Activated T-cell treated with anti-CD3 and anti-CD28 coated beads for 1 hour (primary cell): Measurements from ENCODE around the gene E2F6.

Experiments used
- DNase-seq: peaks from one replicate; pipeline ENCODE4 v3.0.0-alpha.2; 2020; ENCODE audit warnings: low read depth

E2F6 gene

DNA sequence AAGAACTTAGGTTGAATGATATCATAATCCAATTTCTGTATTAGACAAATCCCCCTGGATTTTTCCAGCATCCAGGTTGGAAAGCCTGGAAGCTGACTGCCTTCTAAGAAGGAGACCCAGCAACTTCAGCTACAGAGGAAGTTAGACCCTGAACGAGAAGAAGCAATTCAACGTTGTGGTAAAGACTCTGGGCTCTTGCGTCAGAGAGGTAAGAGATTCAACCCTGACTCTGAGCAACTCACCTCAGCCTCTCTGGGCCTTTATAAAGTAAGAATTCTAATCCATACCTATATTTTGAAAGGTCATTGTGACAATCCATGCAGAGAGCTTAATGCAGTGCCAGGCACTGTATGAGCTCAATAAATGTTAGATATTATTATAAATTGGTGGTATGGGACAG lies 9.7 kb downstream of the E2F6 start:
- DNase-seq, result no peak

DNA sequence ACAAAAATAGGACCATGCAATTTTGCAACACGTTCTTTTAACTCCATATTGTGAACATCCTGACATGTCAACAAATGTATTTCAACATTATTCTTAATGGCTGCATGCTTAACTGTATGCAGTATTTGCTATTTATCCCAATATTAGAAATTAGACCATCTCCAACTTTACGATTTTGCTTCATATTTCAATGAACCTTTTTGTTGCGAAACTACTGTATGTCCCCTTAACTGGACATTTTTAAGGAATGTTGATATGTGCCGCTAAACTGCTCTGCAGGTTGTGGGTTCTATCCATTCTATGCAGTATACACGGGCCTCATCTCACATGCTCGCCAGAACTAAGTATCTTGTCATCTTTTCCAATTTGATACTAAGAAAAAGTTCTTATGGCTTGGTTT lies 11.1 kb downstream of the E2F6 start:
- DNase-seq, result no peak

DNA sequence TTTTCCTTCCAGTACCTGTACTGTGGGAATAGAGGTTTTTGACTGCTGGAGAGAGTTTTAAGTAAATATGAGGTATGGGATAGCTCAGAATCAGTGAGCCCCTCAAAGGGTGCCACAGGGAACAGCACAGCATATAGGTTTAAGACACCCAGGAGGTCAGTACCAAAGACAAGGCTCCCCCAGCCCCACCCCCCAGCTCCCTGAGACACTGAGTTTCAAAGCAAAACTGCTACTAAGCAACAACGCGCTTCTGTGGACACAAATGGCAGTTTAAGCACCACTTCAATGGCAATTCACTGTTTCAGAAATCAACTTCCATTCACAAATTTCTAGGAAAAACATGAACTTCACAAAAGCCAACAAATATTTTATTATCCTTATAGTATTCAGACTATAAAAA lies 15.2 kb downstream of the E2F6 start:
- no peak for DNase-seq

DNA sequence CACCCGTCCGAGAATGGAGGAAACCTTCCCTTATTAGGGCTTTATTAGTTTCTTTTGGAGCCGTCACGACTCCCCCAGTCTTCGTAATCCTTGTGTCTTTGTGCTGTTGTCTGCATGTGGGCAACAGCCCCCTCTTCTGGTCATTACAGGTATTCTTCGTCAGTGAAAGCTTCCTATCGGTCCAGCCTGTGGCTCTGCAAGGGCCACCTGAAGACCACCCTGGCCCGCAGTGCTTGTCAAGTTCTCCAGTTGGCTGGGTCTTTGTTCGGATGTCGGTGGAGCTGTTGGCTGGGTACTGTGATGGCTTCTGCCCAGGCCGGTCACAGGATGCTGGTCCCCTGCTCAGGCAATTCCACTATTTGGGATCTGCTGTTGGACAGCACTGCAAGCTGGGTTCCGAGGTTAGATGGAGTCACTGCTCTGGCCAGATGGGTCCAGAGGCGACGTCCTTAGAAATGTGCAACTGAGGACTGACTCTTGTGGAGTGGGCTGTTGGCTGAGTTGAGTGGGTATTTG lies 19.2 kb downstream of the E2F6 start:
- peak; percentile 27 for DNase-seq

DNA sequence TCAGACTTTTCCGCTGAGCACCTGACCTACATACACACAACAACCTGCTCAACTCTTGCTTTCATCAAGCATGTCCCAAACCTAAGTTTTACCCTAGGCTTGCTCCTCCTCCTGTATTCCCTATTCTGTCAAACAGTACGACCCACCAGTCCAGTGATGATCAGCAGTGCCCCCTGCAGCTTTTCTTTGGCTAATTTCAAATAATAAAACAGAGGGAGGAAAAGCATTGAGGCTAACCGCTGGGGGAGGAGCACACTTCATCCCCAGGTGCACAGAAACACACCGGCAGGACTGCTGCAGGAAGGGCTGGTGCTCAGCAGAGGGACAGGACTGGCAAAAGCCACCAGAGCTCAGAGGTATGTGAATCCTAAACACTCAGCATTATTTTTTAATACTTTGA lies 21.2 kb downstream of the E2F6 start:
- DNase-seq, result no peak

DNA sequence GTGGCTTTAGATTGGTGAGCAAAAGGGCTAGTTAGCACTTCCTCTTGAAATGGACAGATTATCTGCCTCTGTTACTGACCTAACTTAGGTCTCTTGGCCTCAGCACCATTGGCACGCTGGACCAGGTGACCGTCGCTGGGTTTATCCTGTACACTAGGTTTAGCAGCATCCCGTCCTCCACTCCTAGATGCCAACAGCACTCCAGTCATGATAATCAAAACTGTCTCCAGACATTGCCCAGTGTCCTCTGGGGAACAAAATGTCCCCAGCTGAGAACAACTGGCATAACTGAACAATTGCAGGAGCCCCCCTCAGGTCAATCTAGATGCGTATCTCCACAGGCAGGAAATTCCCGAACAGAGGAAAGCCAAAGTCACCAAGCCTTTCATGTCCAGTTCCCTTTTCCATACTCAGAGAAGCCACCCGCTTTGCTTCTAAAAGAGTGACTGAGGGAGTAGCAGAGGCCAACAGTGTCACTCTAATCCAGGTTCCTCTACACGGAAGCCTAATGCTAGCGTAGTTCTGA lies 27.3 kb downstream of the E2F6 start:
- no peak for DNase-seq

DNA sequence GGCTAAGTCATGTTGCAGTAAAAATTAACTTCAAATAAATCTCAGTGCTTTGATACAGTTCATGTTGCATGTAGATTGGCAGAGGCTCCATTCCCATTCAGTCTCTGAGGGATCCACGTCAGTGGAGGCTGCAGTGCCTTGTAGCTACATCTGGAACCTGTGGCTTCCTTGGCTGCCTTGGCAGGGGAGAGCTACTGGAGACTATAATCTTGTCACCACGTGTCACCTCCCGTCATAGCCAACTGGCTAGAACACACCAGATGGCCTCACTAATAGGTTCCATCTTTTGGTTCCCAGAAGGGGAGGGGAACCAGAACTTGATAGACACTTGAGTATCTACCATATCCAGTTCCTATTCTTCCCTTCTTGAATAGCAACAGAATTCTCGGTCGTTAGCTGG lies 28.4 kb downstream of the E2F6 start:
- DNase-seq, result no peak

DNA sequence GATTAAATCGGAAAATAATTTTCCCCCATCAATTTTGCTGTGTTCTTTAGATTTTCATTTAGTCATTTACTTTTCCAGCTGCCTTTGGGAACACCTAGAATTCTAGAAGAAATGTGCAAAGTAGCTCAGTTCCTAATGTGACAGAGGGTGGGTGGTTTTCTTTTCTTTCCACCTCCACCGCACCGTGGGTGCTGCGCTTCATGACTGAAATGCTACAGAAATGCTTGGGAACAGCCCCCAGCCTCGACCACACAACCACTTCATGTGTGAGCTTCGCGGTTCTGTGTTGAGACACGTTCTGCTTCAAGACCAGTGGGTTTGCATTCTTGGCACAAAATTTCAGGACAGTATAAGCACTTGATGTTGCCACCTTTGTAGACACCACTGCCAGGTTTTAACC lies 30.9 kb downstream of the E2F6 start:
- no peak for DNase-seq

DNA sequence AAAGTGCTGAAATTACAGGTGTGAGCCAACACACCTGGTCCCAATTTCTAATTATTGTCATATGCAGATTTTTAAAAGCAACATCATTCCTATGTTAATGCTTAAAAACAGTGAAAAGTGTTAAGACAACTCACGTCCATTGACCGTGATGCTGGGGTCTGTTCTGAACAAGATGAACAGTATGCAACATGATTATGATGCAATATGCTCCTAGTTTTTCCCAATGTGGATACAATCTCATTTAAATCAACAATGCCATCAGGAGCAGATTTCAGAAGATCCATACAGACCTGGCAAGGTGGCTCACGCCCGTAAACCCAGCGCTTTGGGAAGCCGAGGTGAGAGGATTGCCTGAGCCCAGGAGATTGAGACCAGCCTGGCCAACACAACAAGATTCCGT lies 31.5 kb downstream of the E2F6 start:
- no peak for DNase-seq

DNA sequence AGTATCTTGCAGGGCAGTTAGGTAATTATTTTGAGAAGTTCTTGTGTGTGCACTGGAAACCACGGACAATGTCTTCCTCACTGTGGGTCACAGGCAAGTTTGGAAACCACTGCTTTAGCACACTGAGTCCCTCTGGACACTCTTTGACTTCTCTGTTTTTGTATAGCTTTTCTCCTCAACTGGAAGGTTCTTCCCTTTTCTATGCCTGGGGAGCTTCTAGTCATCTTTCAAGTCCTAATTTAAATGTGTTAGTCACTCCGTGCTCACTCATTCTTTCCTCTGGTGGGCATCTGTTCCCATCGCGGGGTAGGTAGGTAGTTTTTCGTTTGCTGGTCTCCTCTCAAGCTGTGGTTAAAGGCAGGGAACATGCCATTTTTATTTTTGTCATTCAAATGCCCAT lies 32.1 kb downstream of the E2F6 start:
- DNase-seq, result no peak

DNA sequence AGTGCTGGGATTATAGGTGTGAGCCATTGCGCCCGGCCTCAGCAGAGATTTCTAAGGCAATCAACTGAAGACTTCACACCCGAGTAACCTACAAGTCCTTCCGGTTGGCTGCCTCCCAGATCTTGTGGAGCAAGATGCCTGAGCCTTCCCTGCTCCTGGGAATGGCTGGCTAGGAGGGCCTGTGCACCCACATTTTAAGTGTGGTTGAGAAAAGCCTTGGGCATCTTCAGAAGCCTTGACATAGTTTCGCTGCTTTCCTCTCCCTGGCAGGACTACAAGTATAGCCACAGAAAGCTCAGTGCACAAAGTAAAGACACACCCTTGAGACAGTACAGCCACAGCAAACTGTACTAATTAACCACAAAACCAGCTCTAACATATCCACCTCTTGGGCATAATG lies 35.2 kb downstream of the E2F6 start:
- DNase-seq, result no peak

DNA sequence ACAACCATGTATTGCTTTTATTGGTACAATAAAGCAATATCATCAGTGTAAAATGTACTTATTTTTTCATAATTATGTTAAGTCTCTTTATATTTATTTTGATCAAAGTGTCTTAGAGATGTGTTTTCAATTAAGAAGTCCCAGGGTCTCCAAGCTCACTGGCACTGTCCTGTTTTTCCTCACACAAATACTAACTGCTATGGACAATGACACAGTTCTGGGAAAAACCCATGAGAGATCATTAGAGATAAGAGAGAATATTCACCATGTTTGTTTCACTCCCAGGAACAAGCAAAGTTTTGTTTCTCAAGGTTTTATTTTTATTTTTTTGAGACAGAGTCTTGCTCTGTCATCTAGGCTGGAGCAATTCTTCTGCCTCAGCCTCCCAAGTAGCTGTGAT lies 38.7 kb downstream of the E2F6 start:
- DNase-seq, result no peak

DNA sequence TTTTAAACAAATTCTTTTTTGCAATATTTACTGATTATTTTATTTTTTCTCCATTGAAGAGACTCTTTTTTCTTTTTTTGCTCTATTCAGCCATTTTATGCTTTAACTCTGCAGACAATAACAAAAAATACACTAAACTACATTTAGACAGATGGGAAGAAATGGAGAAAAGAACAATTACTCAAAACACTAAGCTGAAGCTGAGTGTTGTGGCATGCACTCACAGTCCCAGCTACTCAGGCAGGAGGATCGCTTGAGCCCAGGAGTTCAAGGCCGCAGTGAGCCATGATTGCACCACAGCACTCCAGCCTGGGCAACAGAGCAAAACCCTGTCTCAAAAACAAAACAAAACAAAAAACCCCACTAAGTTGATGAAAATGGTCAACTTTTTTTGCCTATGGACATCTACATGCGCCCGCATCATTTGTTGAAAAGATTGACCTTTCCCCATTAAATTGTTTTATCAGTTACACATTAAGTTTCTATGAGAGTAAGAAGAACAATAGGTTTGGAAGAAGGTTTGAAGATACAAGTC lies 43.0 kb downstream of the E2F6 start:
- no peak for DNase-seq

DNA sequence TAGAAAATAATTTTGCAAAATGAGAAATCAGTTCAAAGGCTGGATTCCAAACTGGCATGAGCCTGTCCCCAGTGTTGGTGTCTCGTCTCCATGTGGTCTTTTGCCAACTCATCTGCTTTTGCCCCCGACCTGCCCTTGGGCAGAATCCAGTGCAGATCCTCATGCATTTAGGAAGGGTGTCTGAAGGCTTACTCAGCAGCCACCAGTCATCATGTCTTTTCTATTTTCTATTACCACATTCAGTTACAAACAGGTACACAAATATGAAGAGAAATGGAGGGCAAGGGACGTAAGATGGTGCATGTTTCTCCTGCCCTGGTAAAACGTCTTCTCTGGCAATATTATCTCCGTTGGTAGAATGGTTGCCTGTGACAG lies 43.5 kb downstream of the E2F6 start:
- no peak for DNase-seq

DNA sequence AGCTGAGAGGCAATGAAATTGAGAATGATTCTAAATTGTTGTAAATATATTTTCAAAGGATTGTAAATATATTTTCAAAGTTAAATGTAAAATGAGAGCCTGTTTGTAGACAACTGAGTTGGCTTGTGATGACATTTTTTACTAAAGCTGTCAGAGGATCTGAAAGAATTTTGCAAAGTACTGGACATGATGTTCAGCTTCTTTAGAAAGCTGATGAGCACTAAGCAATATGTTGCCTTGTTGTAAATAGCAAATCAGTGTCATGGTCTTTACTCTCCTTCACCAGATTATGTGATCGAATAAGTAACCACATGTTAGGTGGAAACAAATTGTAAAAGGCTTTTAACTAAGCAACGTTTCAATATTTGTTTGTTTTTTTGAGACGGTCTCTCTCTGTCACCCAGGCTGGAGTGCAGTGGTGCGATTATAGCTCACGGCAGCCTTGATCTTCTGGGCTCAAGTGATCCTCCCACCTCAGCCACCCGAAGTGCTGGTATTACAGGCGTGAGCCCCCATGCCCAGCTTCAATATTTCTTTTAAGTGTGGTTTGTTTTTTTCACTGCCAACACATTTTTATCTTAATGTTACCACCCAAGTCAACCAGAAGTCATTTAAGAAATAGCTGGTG lies 44.0 kb downstream of the E2F6 start:
- DNase-seq, result no peak

DNA sequence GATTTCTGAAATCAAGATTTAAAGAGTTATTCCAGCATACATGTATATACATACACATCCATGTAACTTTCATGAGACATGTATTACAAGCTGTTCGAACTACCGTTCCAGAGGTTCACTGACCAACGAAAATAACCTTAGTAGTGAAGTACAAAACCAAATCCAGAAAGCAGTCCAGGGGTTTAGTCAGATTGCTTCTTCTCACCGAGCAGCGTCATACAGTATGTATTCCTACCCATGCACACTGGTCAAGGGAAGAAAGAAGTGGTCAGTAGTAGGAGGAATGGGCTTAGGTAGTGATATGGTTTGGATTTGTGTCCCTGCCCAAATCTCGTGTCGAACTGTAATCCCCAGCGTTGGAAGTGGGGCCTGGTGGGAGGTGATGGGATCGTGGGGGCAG lies 45.3 kb downstream of the E2F6 start:
- no peak for DNase-seq

DNA sequence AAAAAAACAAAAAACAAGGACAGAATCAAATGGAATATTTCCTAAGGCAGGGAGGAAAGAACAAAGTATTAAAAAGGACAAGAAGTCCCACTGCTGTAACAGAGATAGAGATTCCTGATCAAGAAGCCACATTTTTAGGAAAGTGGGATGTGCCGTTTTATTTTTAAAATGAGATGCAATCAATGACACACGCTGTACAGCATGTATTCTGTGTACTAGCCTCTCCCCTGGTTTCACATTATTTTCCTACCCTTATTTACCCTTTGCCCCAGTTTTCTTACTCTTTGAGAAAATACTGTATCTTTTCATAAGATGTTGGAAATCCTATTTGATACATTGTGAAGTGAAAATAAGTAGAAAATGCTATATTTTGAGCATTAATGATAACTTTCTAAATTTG lies 45.8 kb downstream of the E2F6 start:
- DNase-seq, result no peak

DNA sequence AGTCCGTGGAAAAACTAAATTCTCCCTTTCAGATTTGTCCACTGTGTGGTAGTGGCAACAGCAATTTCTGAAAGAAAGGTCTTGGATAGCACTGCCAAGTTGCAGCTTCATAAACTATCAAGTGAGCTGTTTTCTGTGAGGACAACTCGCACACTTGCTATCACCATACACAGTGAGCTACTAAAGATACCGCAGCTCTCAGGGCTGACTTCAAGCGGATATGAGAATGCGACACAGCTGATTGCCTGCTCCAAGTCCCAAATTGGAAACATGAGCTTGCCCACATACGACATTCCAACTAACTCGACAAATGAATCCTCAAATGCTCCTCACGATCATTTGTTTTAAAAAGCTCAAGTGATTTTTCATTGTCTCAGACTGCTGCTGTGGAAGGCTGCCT lies 46.2 kb downstream of the E2F6 start:
- DNase-seq, result no peak

DNA sequence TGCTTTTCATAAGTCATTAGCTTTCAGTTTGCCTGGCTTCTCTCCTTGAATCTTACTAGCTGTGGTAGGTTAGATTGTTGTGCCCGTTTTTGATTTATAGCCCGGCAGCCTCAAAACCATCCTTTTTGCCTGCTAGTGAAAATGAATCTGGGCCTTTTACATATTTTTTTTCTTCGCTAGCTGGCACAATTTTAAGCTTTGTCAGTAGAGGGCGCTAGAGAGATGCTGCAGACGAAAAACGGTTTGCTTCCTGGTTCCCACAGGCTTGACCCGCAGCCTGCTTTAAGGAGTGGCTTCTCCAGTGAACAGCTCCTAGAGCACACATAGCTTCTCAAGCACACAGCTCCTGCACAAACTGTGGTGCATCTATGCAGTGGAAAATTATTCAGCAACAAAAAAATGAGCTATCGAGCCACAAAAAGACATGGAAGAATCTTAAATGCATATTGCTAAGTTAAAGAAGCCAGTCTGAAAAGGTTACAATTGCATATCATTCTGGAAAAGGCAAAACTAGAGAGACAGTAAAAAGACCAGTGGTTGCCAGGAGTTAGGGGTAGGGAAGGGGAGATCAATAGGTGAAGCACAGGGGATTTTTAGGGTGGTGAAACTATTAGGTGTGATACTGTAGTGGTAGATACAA lies 47.9 kb downstream of the E2F6 start:
- no peak for DNase-seq

DNA sequence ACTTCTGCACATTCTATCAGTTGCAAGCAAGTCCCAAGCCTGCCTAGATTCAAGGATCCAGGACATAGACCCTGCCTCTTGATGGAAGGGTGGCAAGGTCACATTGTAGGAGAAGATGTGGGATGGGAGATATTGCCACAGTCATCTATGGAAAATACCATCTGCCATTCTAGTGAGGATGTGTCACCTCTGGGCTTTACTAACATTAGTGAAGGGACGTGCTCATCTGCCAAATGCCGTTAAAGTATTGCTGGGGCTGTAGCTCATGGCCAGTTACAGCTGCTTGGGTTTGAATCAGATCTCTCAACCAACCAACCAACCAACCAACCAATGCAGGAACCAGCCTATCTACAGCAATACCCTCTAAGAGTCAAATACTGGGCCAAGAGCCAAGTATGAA lies 49.0 kb downstream of the E2F6 start:
- DNase-seq, result no peak

DNA sequence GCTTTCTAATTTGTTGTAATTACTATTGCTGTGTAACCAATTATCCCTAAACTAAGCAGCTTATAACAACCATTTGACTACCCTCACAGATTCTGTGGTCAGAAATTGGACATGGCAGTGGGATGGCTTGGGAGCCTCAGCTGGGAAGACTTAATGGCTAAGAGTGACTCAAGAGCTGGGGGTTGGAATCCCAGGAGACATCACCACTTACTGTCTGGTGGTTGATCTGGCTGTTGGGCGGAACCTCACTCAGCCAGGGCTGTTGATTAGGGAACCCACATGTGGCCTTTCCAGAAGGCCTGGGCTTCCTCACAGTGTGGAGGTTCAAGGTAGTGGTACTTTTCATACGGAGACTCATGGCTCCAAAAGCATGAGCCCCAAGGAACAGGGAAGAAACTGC lies 49.8 kb downstream of the E2F6 start:
- no peak for DNase-seq

DNA sequence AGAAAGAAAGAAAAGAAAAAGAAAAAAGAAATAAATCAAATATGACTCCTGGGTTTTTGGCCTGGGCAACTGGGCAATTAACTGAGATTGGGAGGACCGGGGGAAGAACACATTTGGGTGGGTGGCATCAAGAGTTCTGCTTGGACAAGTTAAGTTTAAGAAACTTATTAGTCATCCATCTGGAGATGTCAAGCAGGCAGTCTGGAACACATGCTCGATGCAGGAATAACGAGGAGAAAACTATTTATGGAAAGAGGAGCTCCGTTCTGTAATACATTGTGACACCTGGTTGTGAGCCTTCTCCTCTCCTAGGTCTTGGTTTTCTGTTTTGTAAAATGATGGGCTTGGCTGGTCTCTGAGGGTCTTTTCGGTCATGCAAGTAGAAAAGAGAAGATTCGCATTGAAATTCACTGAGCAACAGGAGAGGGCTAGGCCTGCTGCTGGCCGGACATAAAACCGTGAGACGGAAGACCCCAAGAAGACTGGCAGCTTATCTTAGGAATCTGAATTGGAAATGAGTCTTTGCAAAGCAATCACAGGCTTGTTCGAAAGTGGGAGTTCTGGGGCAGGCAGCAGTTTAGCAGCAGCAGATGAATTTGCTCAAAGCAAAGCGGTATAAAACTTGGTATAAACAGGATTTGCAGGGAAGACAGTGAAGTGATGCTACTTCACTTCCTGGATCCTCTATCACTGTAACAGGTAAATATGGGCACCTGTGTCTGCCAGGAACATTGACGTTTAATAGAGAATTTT lies 51.4 kb downstream of the E2F6 start:
- no peak for DNase-seq

DNA sequence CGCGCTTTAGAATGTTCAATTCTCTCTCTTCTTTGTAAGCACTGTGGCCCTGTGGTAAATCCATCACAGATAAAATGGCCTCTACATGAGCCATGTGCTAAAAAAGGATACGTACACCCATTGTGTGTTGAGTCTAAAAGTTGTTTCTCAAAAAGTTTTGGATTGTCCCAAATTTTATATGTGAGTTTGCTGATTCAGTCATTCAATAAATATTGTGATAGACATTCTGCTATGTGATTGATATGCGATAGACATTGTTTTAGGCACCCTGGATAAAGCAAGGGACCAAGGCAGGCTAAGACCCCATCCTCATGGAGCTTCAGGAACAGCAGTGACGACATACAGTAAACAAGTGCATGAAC lies 53.5 kb downstream of the E2F6 start:
- DNase-seq, result no peak
